ENCODE measurements around the gene MPV17L2.

DNA sequence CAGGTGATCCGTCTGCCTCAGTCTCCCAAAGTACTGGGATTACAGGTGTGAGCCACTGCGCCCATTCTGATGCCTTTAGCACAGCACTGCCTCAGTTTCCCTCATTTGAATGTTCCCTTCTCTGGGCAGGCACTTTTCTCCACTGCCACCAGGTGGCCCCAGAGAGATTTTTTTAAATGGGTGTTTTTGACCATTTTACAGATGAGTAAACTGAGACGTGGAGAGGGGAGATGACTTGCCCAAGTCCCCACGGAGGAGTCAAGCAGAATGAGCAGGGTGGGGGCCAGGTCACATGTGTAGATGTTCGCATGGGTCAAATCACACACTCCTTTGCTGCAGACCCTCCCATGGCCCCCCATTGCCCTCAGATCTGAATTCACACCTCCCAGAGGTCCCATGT is 36.5 kb downstream of the MPV17L2 start:
- no peak for TF ChIP-seq POLR2A (IDR thresholded peaks at IDR 0.05)
- TF ChIP-seq, protein P1, sequence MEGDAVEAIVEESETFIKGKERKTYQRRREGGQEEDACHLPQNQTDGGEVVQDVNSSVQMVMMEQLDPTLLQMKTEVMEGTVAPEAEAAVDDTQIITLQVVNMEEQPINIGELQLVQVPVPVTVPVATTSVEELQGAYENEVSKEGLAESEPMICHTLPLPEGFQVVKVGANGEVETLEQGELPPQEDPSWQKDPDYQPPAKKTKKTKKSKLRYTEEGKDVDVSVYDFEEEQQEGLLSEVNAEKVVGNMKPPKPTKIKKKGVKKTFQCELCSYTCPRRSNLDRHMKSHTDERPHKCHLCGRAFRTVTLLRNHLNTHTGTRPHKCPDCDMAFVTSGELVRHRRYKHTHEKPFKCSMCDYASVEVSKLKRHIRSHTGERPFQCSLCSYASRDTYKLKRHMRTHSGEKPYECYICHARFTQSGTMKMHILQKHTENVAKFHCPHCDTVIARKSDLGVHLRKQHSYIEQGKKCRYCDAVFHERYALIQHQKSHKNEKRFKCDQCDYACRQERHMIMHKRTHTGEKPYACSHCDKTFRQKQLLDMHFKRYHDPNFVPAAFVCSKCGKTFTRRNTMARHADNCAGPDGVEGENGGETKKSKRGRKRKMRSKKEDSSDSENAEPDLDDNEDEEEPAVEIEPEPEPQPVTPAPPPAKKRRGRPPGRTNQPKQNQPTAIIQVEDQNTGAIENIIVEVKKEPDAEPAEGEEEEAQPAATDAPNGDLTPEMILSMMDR (IDR thresholded peaks at IDR 0.05 in 4 of 5, conservative IDR thresholded peaks at IDR 0.05 in 1 of 5), result peak in 3 of 5 experiments; percentile 23 to 44 (median 42)
